Left lung (tissue), 10 donors: ENCODE measurements around the gene CTIF. TPM values are rescaled to one million over a fixed set of nuclear protein-coding genes. Genes with fewer than 3 reads are reported as not detected.

Experiments
- ATAC-seq: fragments of 200-7000 bp; cut with Tn5 transposase; one replicate; pipeline ENCODE4 v1.9.1; 2020; ENCODE audit warnings: moderate library complexity
- DNase-seq, 4 donors: peaks; one replicate each; pipeline ENCODE4 v3.0.0-alpha.2; 2013 to 2020
- H3K27ac ChIP-seq, 2 donors: fragments of 200-600 bp; sonication (generic) in 1 of 2; one replicate each; pipeline versions ENCODE4 v1.5.0 to v1.8.0; 2020 to 2021
- H3K27me3 ChIP-seq, 2 donors: fragments of 200-600 bp; sonication (generic) in 1 of 2; one replicate each; pipeline versions ENCODE4 v1.5.0 to v1.8.0; 2020 to 2021
- H3K36me3 ChIP-seq, 2 donors: fragments of 200-600 bp; sonication (generic) in 1 of 2; one replicate each; pipeline versions ENCODE4 v1.5.0 to v1.8.0; 2020 to 2021
- H3K4me1 ChIP-seq, 2 donors: fragments of 200-600 bp; one replicate each; pipeline ENCODE4 v1.8.0; 2021
- H3K4me3 ChIP-seq, 2 donors: fragments of 200-600 bp; sonication (generic) in 1 of 2; one replicate each; pipeline versions ENCODE4 v1.5.0 to v1.8.0; 2020 to 2021; ENCODE audit warnings: mild to moderate bottlenecking in 1 of 2
- H3K9me3 ChIP-seq, 2 donors: fragments of 200-600 bp; sonication (generic) in 1 of 2; one replicate each; pipeline versions ENCODE4 v1.5.0 to v1.8.0; 2020 to 2021
- intact Hi-C, 2 donors: fragments of 100-400 bp; cut with DNase I; formaldehyde crosslinking; loops; one replicate each; pipeline versions ENCODE4 v1.11.2 to v1.14.2; 2022
- polyA plus RNA-seq, 6 donors: library from polyadenylated mRNA; unstranded; fragments of 120-200 nt; gene quantifications; one replicate each; pipeline ENCODE4 v1.2.1, GENCODE V29; 2013; ENCODE audit not compliant: insufficient read length in 6 of 6
- total RNA-seq, 2 donors: library from RNA; stranded (reverse); fragmentation: NEBNext Ultra II Directional; extraction: Animal tissue kit (Norgen Biotek cat#: 25700); gene quantifications; one replicate each; pipeline ENCODE4 v1.2.1, GENCODE V29; 2021
- TF ChIP-seq, protein P1 (sequence below), 2 donors: fragments of 200-600 bp; sonication (generic) in 1 of 2; IDR thresholded peaks; one replicate each; pipeline versions ENCODE4 v1.5.0 to v1.8.0; 2021; ENCODE audit warnings: antibody characterized with exemption in 2 of 2
- donor health status: DM: no; HTN: yes; CAD: no.
- donor health status: DM: no; HTN: no; CAD: no.

Gene CTIF
- total and polyA plus RNA-seq, 8 donors = 24.9 to 46.1 (median 34.9) TPM

DNA sequence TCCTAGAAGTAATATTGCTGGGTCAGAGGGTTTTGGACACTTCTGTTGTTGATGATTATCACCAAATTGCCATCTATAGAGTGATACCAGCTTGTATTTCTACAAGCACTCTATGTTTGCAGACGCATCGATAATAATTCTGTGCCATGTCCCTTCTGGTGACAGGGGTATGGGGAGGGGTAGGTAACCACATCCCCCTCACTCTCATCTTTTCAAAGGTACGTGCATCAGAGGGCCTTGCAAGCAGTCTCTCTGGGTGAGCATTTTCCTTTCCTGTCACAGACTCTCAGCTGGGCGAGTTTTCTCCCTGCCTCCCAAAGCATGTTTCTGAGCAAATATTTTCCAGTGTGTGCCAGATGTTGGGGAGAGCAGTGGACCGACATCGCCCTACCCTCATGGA is 314.0 kb downstream of the CTIF start:
- Histone ChIP-seq H3K4me3 (no peak overlapping the region), H3K4me1 (peaks cover 3 to 38% of the 10 kb centered on the region in 2 donors), H3K27me3 (no peaks in the 10 kb centered on the region), H3K9me3 (no peaks in the 10 kb centered on the region), H3K36me3 (no peaks in the 10 kb centered on the region), H3K27ac (no peak overlapping the region)
- intact Hi-C loops = no loop called here
- DNase-seq (no peak), ATAC-seq (no peak)
- TF ChIP-seq, protein P1, sequence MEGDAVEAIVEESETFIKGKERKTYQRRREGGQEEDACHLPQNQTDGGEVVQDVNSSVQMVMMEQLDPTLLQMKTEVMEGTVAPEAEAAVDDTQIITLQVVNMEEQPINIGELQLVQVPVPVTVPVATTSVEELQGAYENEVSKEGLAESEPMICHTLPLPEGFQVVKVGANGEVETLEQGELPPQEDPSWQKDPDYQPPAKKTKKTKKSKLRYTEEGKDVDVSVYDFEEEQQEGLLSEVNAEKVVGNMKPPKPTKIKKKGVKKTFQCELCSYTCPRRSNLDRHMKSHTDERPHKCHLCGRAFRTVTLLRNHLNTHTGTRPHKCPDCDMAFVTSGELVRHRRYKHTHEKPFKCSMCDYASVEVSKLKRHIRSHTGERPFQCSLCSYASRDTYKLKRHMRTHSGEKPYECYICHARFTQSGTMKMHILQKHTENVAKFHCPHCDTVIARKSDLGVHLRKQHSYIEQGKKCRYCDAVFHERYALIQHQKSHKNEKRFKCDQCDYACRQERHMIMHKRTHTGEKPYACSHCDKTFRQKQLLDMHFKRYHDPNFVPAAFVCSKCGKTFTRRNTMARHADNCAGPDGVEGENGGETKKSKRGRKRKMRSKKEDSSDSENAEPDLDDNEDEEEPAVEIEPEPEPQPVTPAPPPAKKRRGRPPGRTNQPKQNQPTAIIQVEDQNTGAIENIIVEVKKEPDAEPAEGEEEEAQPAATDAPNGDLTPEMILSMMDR (IDR thresholded peaks at IDR 0.05) = no peak

- ATAC-seq (no peak), DNase-seq (no peak)
- Histone ChIP-seq H3K27ac (no peak overlapping the region), H3K36me3 (no peaks in the 10 kb centered on the region), H3K9me3 (no peaks in the 10 kb centered on the region), H3K4me1 (peaks cover 3 to 38% of the 10 kb centered on the region in 2 donors), H3K27me3 (no peaks in the 10 kb centered on the region), H3K4me3 (no peak overlapping the region)
- TF ChIP-seq, protein P1 (IDR thresholded peaks at IDR 0.05) = no peak
- intact Hi-C loops = no loop called here
Observed at GRCh38 chr18:48853588-48853987, 314.8 kb downstream of the CTIF start.

GRCh38 chr18:48854780-48855179 is 315.9 kb downstream of the CTIF start:
- intact Hi-C loops = no loop called here
- ATAC-seq (no peak), DNase-seq (no peak)
- Histone ChIP-seq H3K27me3 (no peaks in the 10 kb centered on the region), H3K36me3 (no peaks in the 10 kb centered on the region), H3K9me3 (no peaks in the 10 kb centered on the region), H3K27ac (no peak overlapping the region), H3K4me1 (peaks cover 3 to 38% of the 10 kb centered on the region in 2 donors), H3K4me3 (no peak overlapping the region)
- TF ChIP-seq, protein P1 (IDR thresholded peaks at IDR 0.05) = no peak

GRCh38 chr18:48855422-48856377 is 316.9 kb downstream of the CTIF start:
- peaks cover 0 to 33% of the 10 kb centered on the region in 2 donors for H3K4me1 ChIP-seq
- peak; percentile 52 for ATAC-seq

More at GRCh38 chr18:48855422-48856377, 316.9 kb downstream of the CTIF start:
- H3K36me3 ChIP-seq = no peaks in the 10 kb centered on the region
- H3K27ac ChIP-seq = no peak overlapping the region
- no peaks in the 10 kb centered on the region for H3K27me3 ChIP-seq
- TF ChIP-seq, protein P1 (IDR thresholded peaks at IDR 0.05) = no peak
- no peak for DNase-seq
- intact Hi-C loops = no loop called here
- no peak overlapping the region for H3K4me3 ChIP-seq
- no peaks in the 10 kb centered on the region for H3K9me3 ChIP-seq
